HEK293 (cell line): ENCODE measurements around the gene WNT7B.

ENCODE experiments used
- CTCF ChIA-PET: fragments of 350-600 bp; formaldehyde crosslinking; extraction: SDS; loops from one replicate; lab custom pipeline; 2021; ENCODE audit warnings: antibody characterized with exemption; lab: Yijun Ruan, JAX
- POLR2A ChIA-PET: fragments of 300-600 bp; formaldehyde crosslinking; extraction: SDS; loops from one replicate; lab custom pipeline; 2020; ENCODE audit warnings: antibody characterized with exemption, inconsistent platforms; lab: Yijun Ruan, JAX
- H3K27ac ChIP-seq: fragments of 200-500 bp; sonication (Bioruptor generic); 2 replicates; pipeline ENCODE4 v1.5.1; 2014; ENCODE audit warnings: low read depth, low read length, control low read depth, inconsistent platforms; ENCODE audit errors: extremely low read depth
- H3K36me3 ChIP-seq, 2 experiments: fragments of 200-500 bp in 1 of 2; sonication (Bioruptor generic) in 1 of 2; 1 replicate in 1 of 2; 2 replicates in 1 of 2; pipeline ENCODE4 v1.5.1; 2014 to 2017; ENCODE audit warnings: inconsistent platforms in 2 of 2, low read length in 2 of 2; ENCODE audit not compliant: control insufficient read depth in 2 of 2, insufficient read depth in 1 of 2
- H3K4me1 ChIP-seq: fragments of 200-500 bp; sonication (Bioruptor generic); 2 replicates; pipeline ENCODE4 v1.5.1; 2014; ENCODE audit warnings: mild to moderate bottlenecking, low read length, inconsistent platforms; ENCODE audit not compliant: control insufficient read depth, insufficient read depth
- H3K4me3 ChIP-seq: 2 replicates; pipeline ENCODE4 v1.5.1; 2011; ENCODE audit warnings: low read depth, mild to moderate bottlenecking, control low read depth, low read length, moderate library complexity
- H3K9me3 ChIP-seq: fragments of 200-500 bp; sonication (Bioruptor generic); 2 replicates; pipeline ENCODE4 v1.5.1; 2014; ENCODE audit warnings: low read depth, low read length, inconsistent platforms; ENCODE audit not compliant: control insufficient read depth, insufficient read depth
- GLIS1 ChIP-seq: fragments of 450-650 bp; formaldehyde crosslinking; IDR thresholded peaks from 2 replicates; pipeline ENCODE4 v1.5.1; 2016; ENCODE audit warnings: missing biosample characterization, missing genetic modification characterization
- HOXA7 ChIP-seq: sonication (generic); formaldehyde crosslinking; IDR thresholded peaks from 2 replicates; pipeline ENCODE4 v1.8.1; 2022; ENCODE audit warnings: missing genetic modification reagents, borderline replicate concordance
- IKZF3 ChIP-seq: fragments of 450-650 bp; IDR thresholded peaks from 2 replicates; pipeline ENCODE4 v1.5.0; 2018; ENCODE audit warnings: missing biosample characterization, mild to moderate bottlenecking, missing genetic modification characterization, moderate library complexity
- MYNN ChIP-seq: fragments of 450-650 bp; formaldehyde crosslinking; IDR thresholded peaks from 2 replicates; pipeline ENCODE4 v1.5.1; 2016; ENCODE audit warnings: missing biosample characterization, missing genetic modification characterization, borderline replicate concordance
- MZF1 ChIP-seq: fragments of 450-650 bp; formaldehyde crosslinking; IDR thresholded peaks from 2 replicates; pipeline ENCODE4 v1.5.1; 2017; ENCODE audit warnings: missing biosample characterization, missing genetic modification characterization, borderline replicate concordance
- OSR2 ChIP-seq: fragments of 450-650 bp; formaldehyde crosslinking; IDR thresholded peaks from 2 replicates; pipeline ENCODE4 v1.5.1; 2016; ENCODE audit warnings: missing biosample characterization, missing genetic modification characterization
- SCRT2 ChIP-seq: fragments of 450-650 bp; formaldehyde crosslinking; IDR thresholded peaks from 2 replicates; pipeline ENCODE4 v1.5.1; 2016; ENCODE audit warnings: missing biosample characterization, missing genetic modification characterization
- ZIC2 ChIP-seq: fragments of 450-650 bp; formaldehyde crosslinking; IDR thresholded peaks from 2 replicates; pipeline ENCODE4 v1.5.1; 2016; ENCODE audit warnings: missing biosample characterization, missing genetic modification characterization
- ZNF16 ChIP-seq: fragments of 450-650 bp; formaldehyde crosslinking; IDR thresholded peaks from 2 replicates; pipeline ENCODE4 v1.5.1; 2016; ENCODE audit warnings: low read depth, missing biosample characterization, missing genetic modification characterization
- ZNF37A ChIP-seq: fragments of 450-650 bp; IDR thresholded peaks from 2 replicates; pipeline ENCODE4 v1.5.1; 2018; ENCODE audit warnings: missing biosample characterization, missing genetic modification characterization
- ZNF510 ChIP-seq: fragments of 450-650 bp; formaldehyde crosslinking; IDR thresholded peaks from 2 replicates; pipeline ENCODE4 v1.5.1; 2018; ENCODE audit warnings: mild to moderate bottlenecking, missing genetic modification characterization, missing biosample characterization; ENCODE audit not compliant: insufficient replicate concordance
- ZNF548 ChIP-seq: fragments of 450-650 bp; formaldehyde crosslinking; IDR thresholded peaks from 2 replicates; pipeline ENCODE4 v1.5.1; 2016; ENCODE audit warnings: missing biosample characterization, missing genetic modification characterization
- ZNF610 ChIP-seq: fragments of 450-650 bp; formaldehyde crosslinking; IDR thresholded peaks from 2 replicates; pipeline ENCODE4 v1.5.1; 2016; ENCODE audit warnings: missing biosample characterization, missing genetic modification characterization, borderline replicate concordance
- ZNF624 ChIP-seq: fragments of 450-650 bp; formaldehyde crosslinking; IDR thresholded peaks from 2 replicates; pipeline ENCODE4 v1.5.1; 2017; ENCODE audit warnings: missing biosample characterization, missing genetic modification characterization
- ZSCAN30 ChIP-seq: fragments of 450-650 bp; IDR thresholded peaks from 2 replicates; pipeline ENCODE4 v1.5.1; 2018; ENCODE audit warnings: missing biosample characterization, mild to moderate bottlenecking, missing genetic modification characterization, moderate library complexity
- TF ChIP-seq, protein P1 (sequence below): fragments of 450-650 bp; formaldehyde crosslinking; IDR thresholded peaks from 2 replicates; pipeline ENCODE4 v1.5.1; 2016; ENCODE audit warnings: missing biosample characterization, missing genetic modification characterization
- TF ChIP-seq, protein P2 (sequence below): fragments of 450-650 bp; formaldehyde crosslinking; IDR thresholded peaks from 2 replicates; pipeline ENCODE4 v1.5.1; 2016; ENCODE audit warnings: missing biosample characterization, missing genetic modification characterization, low read depth
- TF ChIP-seq, protein P3 (sequence below): fragments of 450-650 bp; formaldehyde crosslinking; IDR thresholded peaks from 2 replicates; pipeline ENCODE4 v1.5.1; 2016; ENCODE audit warnings: missing biosample characterization, missing genetic modification characterization
- TF ChIP-seq, protein P4 (sequence below): fragments of 450-650 bp; formaldehyde crosslinking; optimal IDR thresholded peaks from 2 replicates; pipeline ENCODE3; 2016; ENCODE audit warnings: missing biosample characterization, mild to moderate bottlenecking, missing genetic modification characterization
- TF ChIP-seq, protein P5 (sequence below): fragments of 450-650 bp; formaldehyde crosslinking; IDR thresholded peaks from 2 replicates; pipeline ENCODE4 v1.5.1; 2017; ENCODE audit warnings: missing biosample characterization, mild to moderate bottlenecking, missing genetic modification characterization, moderate library complexity
- TF ChIP-seq, protein P6 (sequence below): fragments of 450-650 bp; formaldehyde crosslinking; IDR thresholded peaks from 2 replicates; pipeline ENCODE4 v1.5.1; 2016; ENCODE audit warnings: missing biosample characterization, missing genetic modification characterization

The WNT7B gene

DNA sequence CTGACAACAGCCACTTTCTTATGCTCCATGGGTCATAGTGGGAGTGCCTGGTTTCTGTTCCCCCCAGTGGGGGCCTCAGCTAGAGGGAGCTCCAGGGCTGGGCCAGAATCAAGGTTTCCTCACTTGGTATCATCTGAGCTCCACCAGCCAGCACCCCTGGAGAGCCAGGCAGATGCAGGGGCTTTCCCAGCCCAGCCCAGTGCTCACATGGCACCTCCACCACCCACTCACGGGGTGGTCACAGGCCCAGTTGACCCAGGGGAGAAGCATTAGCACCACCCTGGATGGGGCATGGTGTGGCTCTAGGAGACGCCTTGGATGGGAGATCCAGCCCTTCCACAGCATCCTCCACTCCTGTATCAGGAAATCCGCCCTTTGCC lies 24.1 kb upstream of the WNT7B start:
- H3K4me3 ChIP-seq: no peak overlapping the region
- H3K36me3 ChIP-seq: no peaks in the 10 kb centered on the region
- CTCF ChIA-PET: interaction anchor here (0.7 to 10.6 kb wide), 3 partner anchors 12 to 125 kb away, joined by 3 to 251 read pairs (median 5); no protein-coding TSS in a partner anchor
- POLR2A ChIA-PET: interaction anchor here (0.6 kb wide), 1 partner anchor 75 kb away, joined by 5 read pairs; no protein-coding TSS in a partner anchor
- H3K9me3 ChIP-seq: no peaks in the 10 kb centered on the region
- TF ChIP-seq GLIS1 (tag by site-specific recombination) (peak; percentile 59), MYNN (no peak), ZIC2 (tag by site-specific recombination) (0 out of 2 replicates have a peak, but pooled peaks have one; percentile 8), ZNF548 (no peak)
- TF ChIP-seq, protein P1, sequence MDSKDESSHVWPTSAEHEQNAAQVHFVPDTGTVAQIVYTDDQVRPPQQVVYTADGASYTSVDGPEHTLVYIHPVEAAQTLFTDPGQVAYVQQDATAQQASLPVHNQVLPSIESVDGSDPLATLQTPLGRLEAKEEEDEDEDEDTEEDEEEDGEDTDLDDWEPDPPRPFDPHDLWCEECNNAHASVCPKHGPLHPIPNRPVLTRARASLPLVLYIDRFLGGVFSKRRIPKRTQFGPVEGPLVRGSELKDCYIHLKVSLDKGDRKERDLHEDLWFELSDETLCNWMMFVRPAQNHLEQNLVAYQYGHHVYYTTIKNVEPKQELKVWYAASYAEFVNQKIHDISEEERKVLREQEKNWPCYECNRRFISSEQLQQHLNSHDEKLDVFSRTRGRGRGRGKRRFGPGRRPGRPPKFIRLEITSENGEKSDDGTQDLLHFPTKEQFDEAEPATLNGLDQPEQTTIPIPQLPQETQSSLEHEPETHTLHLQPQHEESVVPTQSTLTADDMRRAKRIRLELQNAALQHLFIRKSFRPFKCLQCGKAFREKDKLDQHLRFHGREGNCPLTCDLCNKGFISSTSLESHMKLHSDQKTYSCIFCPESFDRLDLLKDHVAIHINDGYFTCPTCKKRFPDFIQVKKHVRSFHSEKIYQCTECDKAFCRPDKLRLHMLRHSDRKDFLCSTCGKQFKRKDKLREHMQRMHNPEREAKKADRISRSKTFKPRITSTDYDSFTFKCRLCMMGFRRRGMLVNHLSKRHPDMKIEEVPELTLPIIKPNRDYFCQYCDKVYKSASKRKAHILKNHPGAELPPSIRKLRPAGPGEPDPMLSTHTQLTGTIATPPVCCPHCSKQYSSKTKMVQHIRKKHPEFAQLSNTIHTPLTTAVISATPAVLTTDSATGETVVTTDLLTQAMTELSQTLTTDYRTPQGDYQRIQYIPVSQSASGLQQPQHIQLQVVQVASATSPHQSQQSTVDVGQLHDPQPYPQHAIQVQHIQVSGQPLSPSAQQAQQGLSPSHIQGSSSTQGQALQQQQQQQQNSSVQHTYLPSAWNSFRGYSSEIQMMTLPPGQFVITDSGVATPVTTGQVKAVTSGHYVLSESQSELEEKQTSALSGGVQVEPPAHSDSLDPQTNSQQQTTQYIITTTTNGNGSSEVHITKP (tag by site-specific recombination): peak; percentile 57
- H3K27ac ChIP-seq: no peak overlapping the region
- no peaks in the 10 kb centered on the region for H3K4me1 ChIP-seq

DNA sequence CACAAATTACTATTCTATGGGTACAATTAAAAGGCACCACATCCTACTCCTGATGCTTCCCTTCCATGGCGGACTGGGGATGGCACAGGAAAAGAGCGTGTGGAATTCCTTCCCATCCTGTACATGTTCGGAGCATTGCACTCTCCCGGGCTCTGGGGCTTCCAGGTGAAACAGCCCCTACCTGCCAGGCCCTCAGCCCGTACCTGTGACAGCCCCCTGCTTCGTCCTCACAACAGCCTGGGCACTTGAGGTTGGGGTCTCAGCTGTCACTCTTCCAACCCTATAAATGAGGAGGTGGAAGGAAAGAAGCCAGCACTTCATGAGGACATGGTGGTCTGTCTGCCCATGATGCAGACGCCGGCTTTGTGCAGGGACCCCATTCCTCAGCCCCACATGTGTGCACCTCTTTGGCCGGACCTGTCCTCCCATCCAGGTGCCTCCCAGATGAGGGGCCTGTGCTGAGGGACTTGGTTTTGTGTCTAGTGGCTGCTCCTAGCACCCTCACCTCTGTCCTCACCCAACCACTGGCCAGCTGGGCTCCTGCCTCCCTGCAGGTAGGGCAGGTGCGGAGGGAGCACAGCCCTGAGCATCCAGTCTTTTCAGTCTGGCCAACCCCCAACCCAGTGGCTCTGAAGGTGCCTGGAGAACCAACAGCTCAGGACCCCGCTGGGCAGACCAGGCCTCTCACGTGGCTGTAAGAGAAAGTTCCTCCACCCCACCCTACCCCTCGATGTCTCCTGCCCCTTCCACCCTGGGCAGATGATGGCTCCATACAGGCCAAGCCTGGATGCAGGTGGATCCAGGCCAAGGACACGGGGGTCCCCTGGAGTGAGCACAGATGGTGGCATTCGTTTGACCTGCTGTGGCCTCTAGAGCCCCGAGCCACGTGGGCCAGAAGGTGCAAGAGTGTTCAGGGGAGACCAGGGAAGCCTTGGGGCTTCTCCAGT lies 23.4 kb upstream of the WNT7B start:
- ChIA-PET POLR2A (no interaction called here), CTCF (interaction anchor here (0.6 to 10.6 kb wide), 6 partner anchors 13 to 536 kb away, joined by 3 to 251 read pairs (median 4); no protein-coding TSS in a partner anchor)
- no peaks in the 10 kb centered on the region for H3K4me1 ChIP-seq
- no peak overlapping the region for H3K4me3 ChIP-seq
- H3K9me3 ChIP-seq: no peaks in the 10 kb centered on the region
- H3K27ac ChIP-seq: no peak overlapping the region
- H3K36me3 ChIP-seq: no peaks in the 10 kb centered on the region
- TF ChIP-seq, protein P2, sequence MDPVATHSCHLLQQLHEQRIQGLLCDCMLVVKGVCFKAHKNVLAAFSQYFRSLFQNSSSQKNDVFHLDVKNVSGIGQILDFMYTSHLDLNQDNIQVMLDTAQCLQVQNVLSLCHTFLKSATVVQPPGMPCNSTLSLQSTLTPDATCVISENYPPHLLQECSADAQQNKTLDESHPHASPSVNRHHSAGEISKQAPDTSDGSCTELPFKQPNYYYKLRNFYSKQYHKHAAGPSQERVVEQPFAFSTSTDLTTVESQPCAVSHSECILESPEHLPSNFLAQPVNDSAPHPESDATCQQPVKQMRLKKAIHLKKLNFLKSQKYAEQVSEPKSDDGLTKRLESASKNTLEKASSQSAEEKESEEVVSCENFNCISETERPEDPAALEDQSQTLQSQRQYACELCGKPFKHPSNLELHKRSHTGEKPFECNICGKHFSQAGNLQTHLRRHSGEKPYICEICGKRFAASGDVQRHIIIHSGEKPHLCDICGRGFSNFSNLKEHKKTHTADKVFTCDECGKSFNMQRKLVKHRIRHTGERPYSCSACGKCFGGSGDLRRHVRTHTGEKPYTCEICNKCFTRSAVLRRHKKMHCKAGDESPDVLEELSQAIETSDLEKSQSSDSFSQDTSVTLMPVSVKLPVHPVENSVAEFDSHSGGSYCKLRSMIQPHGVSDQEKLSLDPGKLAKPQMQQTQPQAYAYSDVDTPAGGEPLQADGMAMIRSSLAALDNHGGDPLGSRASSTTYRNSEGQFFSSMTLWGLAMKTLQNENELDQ (tag by site-specific recombination): no peak
- no peak for TF ChIP-seq SCRT2 (tag by site-specific recombination)
- no peak for TF ChIP-seq GLIS1 (tag by site-specific recombination)
- TF ChIP-seq ZNF624 (tag by site-specific recombination): no peak
- TF ChIP-seq, protein P3, sequence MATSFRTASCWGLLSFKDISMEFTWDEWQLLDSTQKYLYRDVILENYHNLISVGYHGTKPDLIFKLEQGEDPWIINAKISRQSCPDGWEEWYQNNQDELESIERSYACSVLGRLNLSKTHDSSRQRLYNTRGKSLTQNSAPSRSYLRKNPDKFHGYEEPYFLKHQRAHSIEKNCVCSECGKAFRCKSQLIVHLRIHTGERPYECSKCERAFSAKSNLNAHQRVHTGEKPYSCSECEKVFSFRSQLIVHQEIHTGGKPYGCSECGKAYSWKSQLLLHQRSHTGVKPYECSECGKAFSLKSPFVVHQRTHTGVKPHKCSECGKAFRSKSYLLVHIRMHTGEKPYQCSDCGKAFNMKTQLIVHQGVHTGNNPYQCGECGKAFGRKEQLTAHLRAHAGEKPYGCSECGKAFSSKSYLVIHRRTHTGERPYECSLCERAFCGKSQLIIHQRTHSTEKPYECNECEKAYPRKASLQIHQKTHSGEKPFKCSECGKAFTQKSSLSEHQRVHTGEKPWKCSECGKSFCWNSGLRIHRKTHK (tag by site-specific recombination): no peak
- TF ChIP-seq MZF1 (tag by site-specific recombination): no peak
- TF ChIP-seq, protein P4, sequence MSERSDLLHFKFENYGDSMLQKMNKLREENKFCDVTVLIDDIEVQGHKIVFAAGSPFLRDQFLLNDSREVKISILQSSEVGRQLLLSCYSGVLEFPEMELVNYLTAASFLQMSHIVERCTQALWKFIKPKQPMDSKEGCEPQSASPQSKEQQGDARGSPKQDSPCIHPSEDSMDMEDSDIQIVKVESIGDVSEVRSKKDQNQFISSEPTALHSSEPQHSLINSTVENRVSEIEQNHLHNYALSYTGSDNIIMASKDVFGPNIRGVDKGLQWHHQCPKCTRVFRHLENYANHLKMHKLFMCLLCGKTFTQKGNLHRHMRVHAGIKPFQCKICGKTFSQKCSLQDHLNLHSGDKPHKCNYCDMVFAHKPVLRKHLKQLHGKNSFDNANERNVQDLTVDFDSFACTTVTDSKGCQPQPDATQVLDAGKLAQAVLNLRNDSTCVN (tag by site-specific recombination): no peak
- no peak for TF ChIP-seq ZNF510 (tag by site-specific recombination)
- TF ChIP-seq ZNF610 (tag by site-specific recombination): no peak
- TF ChIP-seq, protein P5, sequence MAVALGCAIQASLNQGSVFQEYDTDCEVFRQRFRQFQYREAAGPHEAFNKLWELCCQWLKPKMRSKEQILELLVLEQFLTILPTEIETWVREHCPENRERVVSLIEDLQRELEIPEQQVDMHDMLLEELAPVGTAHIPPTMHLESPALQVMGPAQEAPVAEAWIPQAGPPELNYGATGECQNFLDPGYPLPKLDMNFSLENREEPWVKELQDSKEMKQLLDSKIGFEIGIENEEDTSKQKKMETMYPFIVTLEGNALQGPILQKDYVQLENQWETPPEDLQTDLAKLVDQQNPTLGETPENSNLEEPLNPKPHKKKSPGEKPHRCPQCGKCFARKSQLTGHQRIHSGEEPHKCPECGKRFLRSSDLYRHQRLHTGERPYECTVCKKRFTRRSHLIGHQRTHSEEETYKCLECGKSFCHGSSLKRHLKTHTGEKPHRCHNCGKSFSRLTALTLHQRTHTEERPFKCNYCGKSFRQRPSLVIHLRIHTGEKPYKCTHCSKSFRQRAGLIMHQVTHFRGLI: no peak
- no peak for TF ChIP-seq IKZF3
- TF ChIP-seq ZNF16 (tag by site-specific recombination): no peak
- no peak for TF ChIP-seq OSR2 (tag by site-specific recombination)
- TF ChIP-seq, protein P6, sequence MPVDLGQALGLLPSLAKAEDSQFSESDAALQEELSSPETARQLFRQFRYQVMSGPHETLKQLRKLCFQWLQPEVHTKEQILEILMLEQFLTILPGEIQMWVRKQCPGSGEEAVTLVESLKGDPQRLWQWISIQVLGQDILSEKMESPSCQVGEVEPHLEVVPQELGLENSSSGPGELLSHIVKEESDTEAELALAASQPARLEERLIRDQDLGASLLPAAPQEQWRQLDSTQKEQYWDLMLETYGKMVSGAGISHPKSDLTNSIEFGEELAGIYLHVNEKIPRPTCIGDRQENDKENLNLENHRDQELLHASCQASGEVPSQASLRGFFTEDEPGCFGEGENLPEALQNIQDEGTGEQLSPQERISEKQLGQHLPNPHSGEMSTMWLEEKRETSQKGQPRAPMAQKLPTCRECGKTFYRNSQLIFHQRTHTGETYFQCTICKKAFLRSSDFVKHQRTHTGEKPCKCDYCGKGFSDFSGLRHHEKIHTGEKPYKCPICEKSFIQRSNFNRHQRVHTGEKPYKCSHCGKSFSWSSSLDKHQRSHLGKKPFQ (tag by site-specific recombination): no peak
- no peak for TF ChIP-seq ZSCAN30 (tag by site-specific recombination)
- no peak for TF ChIP-seq HOXA7 (CRISPR knock-in tag)
- no peak for TF ChIP-seq ZNF37A (tag by site-specific recombination)
